Muscle layer of duodenum (tissue), 2 donors: ENCODE results near the gene SBF2.

Experiments
- H3K27ac ChIP-seq: one replicate; pipeline ENCODE4 v1.7.0; 2013; ENCODE audit warnings: mild to moderate bottlenecking, low read length
- H3K27me3 ChIP-seq: one replicate; pipeline ENCODE4 v1.7.0; 2013; ENCODE audit warnings: low read depth, mild to moderate bottlenecking, control low read depth, low read length
- H3K36me3 ChIP-seq, 2 donors: one replicate each; pipeline ENCODE4 v1.7.0; 2013; ENCODE audit warnings: low read length in 2 of 2, control low read depth in 1 of 2, mild to moderate bottlenecking in 1 of 2; ENCODE audit not compliant: insufficient read depth in 2 of 2, control insufficient read depth in 1 of 2
- H3K4me1 ChIP-seq, 2 donors: one replicate each; pipeline ENCODE4 v1.7.0; 2013; ENCODE audit warnings: low read length in 2 of 2, mild to moderate bottlenecking in 2 of 2, control low read depth in 1 of 2, moderate library complexity in 1 of 2; ENCODE audit not compliant: insufficient read depth in 2 of 2, control insufficient read depth in 1 of 2
- H3K4me3 ChIP-seq, 2 donors: one replicate each; pipeline ENCODE4 v1.7.0; 2013; ENCODE audit warnings: low read length in 2 of 2, low read depth in 1 of 2, mild to moderate bottlenecking in 1 of 2
- H3K9me3 ChIP-seq, 2 donors: one replicate each; pipeline ENCODE4 v1.7.0; 2013; ENCODE audit warnings: low read length in 2 of 2, control low read depth in 1 of 2, mild to moderate bottlenecking in 1 of 2; ENCODE audit not compliant: control insufficient read depth in 1 of 2
- donor health status: healthy.

The SBF2 gene

DNA sequence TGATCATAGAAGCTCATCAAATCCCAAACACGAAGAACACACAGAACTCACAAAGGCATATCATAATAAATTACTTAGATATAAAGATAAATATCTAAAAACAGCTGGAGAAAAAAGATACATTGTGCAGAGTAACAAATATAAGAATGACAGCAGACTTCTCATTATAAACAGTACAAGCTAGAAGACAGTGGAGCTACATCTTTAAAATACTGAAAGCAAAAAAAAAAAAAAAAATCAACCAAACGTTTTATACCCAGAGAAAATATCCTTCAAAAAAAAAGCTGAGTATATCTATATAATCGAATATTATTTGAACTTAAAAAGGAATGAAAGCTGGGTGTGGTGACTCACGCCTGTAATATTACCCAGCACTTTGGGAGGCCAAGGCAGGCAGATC, 90.0 kb downstream of the SBF2 start:
- no peaks in the 10 kb centered on the region for H3K36me3 ChIP-seq
- H3K27me3 ChIP-seq = no peaks in the 10 kb centered on the region
- H3K4me1 ChIP-seq = no peaks in the 10 kb centered on the region
- H3K4me3 ChIP-seq = no peak overlapping the region
- no peak overlapping the region for H3K27ac ChIP-seq
- H3K9me3 ChIP-seq = peaks cover 0 to 5% of the 10 kb centered on the region in 2 donors

- Histone ChIP-seq H3K27me3 (no peaks in the 10 kb centered on the region), H3K4me3 (no peak overlapping the region), H3K9me3 (peaks cover 0 to 5% of the 10 kb centered on the region in 2 donors), H3K36me3 (no peaks in the 10 kb centered on the region), H3K4me1 (no peaks in the 10 kb centered on the region), H3K27ac (no peak overlapping the region)
These were observed 92.7 kb downstream of the SBF2 start for GRCh38 chr11:10201343-10201742.

DNA sequence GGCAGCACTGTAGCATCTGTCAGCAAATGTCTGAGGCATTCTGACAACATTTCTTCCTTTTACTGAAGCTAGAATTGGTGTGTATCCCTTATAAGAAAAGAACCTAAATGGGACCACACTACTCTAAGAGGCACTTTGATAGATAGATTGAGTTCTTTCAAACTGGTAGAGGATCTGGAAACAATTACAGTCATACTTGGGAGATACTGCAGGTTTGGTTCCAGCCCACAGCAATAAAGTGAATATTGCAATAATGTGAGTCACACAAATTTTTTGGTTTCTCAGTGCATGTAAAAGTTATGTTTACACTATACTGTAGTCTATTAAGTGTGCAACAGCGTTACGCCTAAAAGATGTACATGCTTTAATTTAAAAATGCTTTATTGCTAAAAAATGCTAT, 96.9 kb downstream of the SBF2 start:
- Histone ChIP-seq H3K36me3 (peaks cover 0 to 3% of the 10 kb centered on the region in 2 donors), H3K4me1 (no peaks in the 10 kb centered on the region), H3K4me3 (no peak overlapping the region), H3K27me3 (no peaks in the 10 kb centered on the region), H3K9me3 (no peaks in the 10 kb centered on the region), H3K27ac (no peak overlapping the region)

GRCh38 chr11:10192036-10192435, 102.0 kb downstream of the SBF2 start:
- no peak overlapping the region for H3K27ac ChIP-seq
- H3K27me3 ChIP-seq = no peaks in the 10 kb centered on the region
- no peak overlapping the region for H3K4me3 ChIP-seq
- H3K9me3 ChIP-seq = no peaks in the 10 kb centered on the region
- no peaks in the 10 kb centered on the region for H3K4me1 ChIP-seq
- H3K36me3 ChIP-seq = peaks cover 0 to 3% of the 10 kb centered on the region in 2 donors

GRCh38 chr11:10181811-10182210, 112.2 kb downstream of the SBF2 start:
- H3K36me3 ChIP-seq = no peaks in the 10 kb centered on the region
- H3K27me3 ChIP-seq = no peaks in the 10 kb centered on the region
- H3K4me1 ChIP-seq = no peaks in the 10 kb centered on the region
- H3K4me3 ChIP-seq = no peak overlapping the region
- H3K27ac ChIP-seq = no peak overlapping the region
- H3K9me3 ChIP-seq = no peaks in the 10 kb centered on the region

DNA sequence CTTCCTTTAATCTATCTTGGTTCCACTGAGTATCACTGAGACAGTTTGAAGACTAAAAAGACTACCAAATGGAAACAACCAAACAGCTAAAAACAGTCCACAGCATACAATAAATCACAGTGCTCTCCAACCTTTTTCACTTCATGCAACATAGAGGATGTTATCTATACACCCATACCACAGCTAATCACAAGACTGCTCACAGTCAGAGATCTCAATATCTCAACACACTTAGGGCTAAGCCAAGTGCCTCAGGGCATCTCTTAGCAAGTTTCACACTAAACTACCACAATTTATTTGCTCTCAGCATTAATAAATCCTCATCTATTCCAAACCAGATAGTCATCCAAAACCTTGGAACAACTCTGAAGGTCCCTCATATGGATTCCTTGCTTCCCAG, 129.4 kb downstream of the SBF2 start:
- Histone ChIP-seq H3K27me3 (no peaks in the 10 kb centered on the region), H3K36me3 (no peaks in the 10 kb centered on the region), H3K27ac (no peak overlapping the region), H3K4me3 (no peak overlapping the region), H3K4me1 (peaks cover 0 to 24% of the 10 kb centered on the region in 2 donors), H3K9me3 (no peaks in the 10 kb centered on the region)

GRCh38 chr11:10162222-10162621, 131.8 kb downstream of the SBF2 start:
- Histone ChIP-seq H3K4me3 (no peak overlapping the region), H3K9me3 (no peaks in the 10 kb centered on the region), H3K36me3 (no peaks in the 10 kb centered on the region), H3K27me3 (no peaks in the 10 kb centered on the region), H3K27ac (no peak overlapping the region), H3K4me1 (peaks cover 0 to 24% of the 10 kb centered on the region in 2 donors)

DNA sequence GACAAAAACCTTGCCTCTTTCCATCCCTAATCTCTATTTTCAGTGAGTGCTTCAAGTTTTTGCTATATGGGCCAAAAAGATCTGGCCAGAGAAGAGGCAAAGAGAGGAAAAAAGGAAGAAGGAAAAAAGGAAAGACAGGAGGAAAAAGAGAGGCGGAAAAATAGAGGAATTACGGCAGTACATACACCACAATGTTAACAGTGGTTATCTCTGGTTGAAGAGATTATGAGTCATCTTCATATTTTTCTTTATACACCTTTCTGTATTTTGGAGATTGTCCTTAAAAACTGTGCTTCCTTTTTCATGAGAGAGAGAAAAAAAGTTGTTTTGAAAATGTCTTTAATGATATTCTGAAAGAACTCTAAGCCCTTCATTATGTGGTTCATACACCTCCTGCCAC, 133.7 kb downstream of the SBF2 start:
- Histone ChIP-seq H3K4me3 (no peak overlapping the region), H3K9me3 (no peaks in the 10 kb centered on the region), H3K27me3 (no peaks in the 10 kb centered on the region), H3K27ac (no peak overlapping the region), H3K4me1 (peaks cover 0 to 24% of the 10 kb centered on the region in 2 donors), H3K36me3 (no peaks in the 10 kb centered on the region)

GRCh38 chr11:10158461-10158860, 135.6 kb downstream of the SBF2 start:
- H3K4me3 ChIP-seq = no peak overlapping the region
- H3K36me3 ChIP-seq = no peaks in the 10 kb centered on the region
- no peaks in the 10 kb centered on the region for H3K27me3 ChIP-seq
- peaks cover 0 to 16% of the 10 kb centered on the region in 2 donors for H3K4me1 ChIP-seq
- no peak overlapping the region for H3K27ac ChIP-seq
- no peaks in the 10 kb centered on the region for H3K9me3 ChIP-seq

- no peaks in the 10 kb centered on the region for H3K36me3 ChIP-seq
- no peaks in the 10 kb centered on the region for H3K9me3 ChIP-seq
- no peaks in the 10 kb centered on the region for H3K27me3 ChIP-seq
- H3K4me3 ChIP-seq = no peak overlapping the region
- H3K4me1 ChIP-seq = no peaks in the 10 kb centered on the region
- no peak overlapping the region for H3K27ac ChIP-seq
These were observed 138.1 kb downstream of the SBF2 start for GRCh38 chr11:10155793-10156490.

- Histone ChIP-seq H3K4me3 (no peak overlapping the region), H3K27ac (no peak overlapping the region), H3K36me3 (no peaks in the 10 kb centered on the region), H3K4me1 (no peaks in the 10 kb centered on the region), H3K9me3 (peaks cover 0 to 3% of the 10 kb centered on the region in 2 donors), H3K27me3 (no peaks in the 10 kb centered on the region)
These were observed 143.2 kb downstream of the SBF2 start for GRCh38 chr11:10150800-10151199.

GRCh38 chr11:10149553-10149952, 144.5 kb downstream of the SBF2 start:
- Histone ChIP-seq H3K27ac (no peak overlapping the region), H3K4me1 (no peaks in the 10 kb centered on the region), H3K9me3 (peaks cover 0 to 3% of the 10 kb centered on the region in 2 donors), H3K27me3 (no peaks in the 10 kb centered on the region), H3K4me3 (no peak overlapping the region), H3K36me3 (no peaks in the 10 kb centered on the region)
